OCI-LY1 (cell line): Measurements from ENCODE around the gene PILRB.

Experiments
- H2AFZ ChIP-seq: fragments of 200-600 bp; sonication (generic), shearing (Covaris generic); 2 replicates; pipeline ENCODE4 v1.6.0; 2014; ENCODE audit warnings: antibody characterized with exemption, mild to moderate bottlenecking, low read length
- H3F3A ChIP-seq: fragments of 200-600 bp; sonication (generic), shearing (Covaris generic); 2 replicates; pipeline ENCODE4 v1.6.0; 2014; ENCODE audit warnings: mild to moderate bottlenecking, antibody characterized with exemption, low read length, moderate library complexity; ENCODE audit not compliant: insufficient read depth
- H3K27ac ChIP-seq: fragments of 200-600 bp; sonication (generic); 2 replicates; pipeline ENCODE4 v1.5.1; 2014; ENCODE audit warnings: low read length, mixed run types, mild to moderate bottlenecking, low read depth; ENCODE audit not compliant: poor library complexity, severe bottlenecking
- H3K27me3 ChIP-seq: fragments of 200-600 bp; sonication (generic); 2 replicates; pipeline ENCODE4 v1.6.0; 2014; ENCODE audit warnings: antibody characterized with exemption, mild to moderate bottlenecking, low read length, moderate library complexity; ENCODE audit not compliant: insufficient read depth
- H3K36me3 ChIP-seq: fragments of 200-600 bp; sonication (generic); 2 replicates; pipeline ENCODE4 v1.6.1; 2014; ENCODE audit warnings: mild to moderate bottlenecking, antibody characterized with exemption, low read length, moderate library complexity, mixed read lengths; ENCODE audit not compliant: insufficient read depth
- H3K4me1 ChIP-seq: fragments of 200-600 bp; sonication (generic); 2 replicates; pipeline ENCODE4 v1.5.1; 2014; ENCODE audit warnings: mild to moderate bottlenecking, low read length, moderate library complexity; ENCODE audit not compliant: insufficient read depth, severe bottlenecking
- H3K4me2 ChIP-seq: fragments of 200-600 bp; sonication (generic), shearing (Covaris generic); 2 replicates; pipeline ENCODE4 v1.6.1; 2014; ENCODE audit warnings: low read length
- H3K4me3 ChIP-seq: fragments of 200-600 bp; sonication (generic); 2 replicates; pipeline ENCODE4 v1.5.1; 2014; ENCODE audit warnings: low read length, low read depth, mild to moderate bottlenecking, mixed read lengths; ENCODE audit not compliant: poor library complexity, severe bottlenecking
- H3K79me2 ChIP-seq: fragments of 200-600 bp; shearing (Covaris generic); 2 replicates; pipeline ENCODE4 v1.6.1; 2016; ENCODE audit warnings: mixed run types, low read length, mixed read lengths; ENCODE audit not compliant: insufficient read depth
- H3K9ac ChIP-seq: fragments of 200-600 bp; sonication (generic), shearing (Covaris generic); 2 replicates; pipeline ENCODE4 v1.6.1; 2014; ENCODE audit warnings: mild to moderate bottlenecking, low read length, mixed read lengths
- H3K9me2 ChIP-seq: fragments of 200-600 bp; sonication (generic), shearing (Covaris generic); 2 replicates; pipeline ENCODE4 v1.6.1; 2014; ENCODE audit warnings: low read depth, mild to moderate bottlenecking, low read length, mixed read lengths
- H3K9me3 ChIP-seq: fragments of 200-600 bp; shearing (Covaris generic); 2 replicates; pipeline ENCODE4 v1.6.1; 2014; ENCODE audit warnings: low read length, mixed read lengths
- H4K20me1 ChIP-seq: fragments of 200-600 bp; sonication (generic), shearing (Covaris generic); 2 replicates; pipeline ENCODE4 v1.6.0; 2016; ENCODE audit warnings: mild to moderate bottlenecking, low read length; ENCODE audit not compliant: insufficient read depth
- EZH2 ChIP-seq: fragments of 200-600 bp; sonication (generic), shearing (Covaris generic); IDR thresholded peaks from 2 replicates; pipeline ENCODE4 v1.8.0; 2017; ENCODE audit warnings: borderline replicate concordance, mixed run types, mild to moderate bottlenecking, antibody characterized with exemption, low read length, moderate library complexity, mixed read lengths
- TF ChIP-seq, protein P1 (sequence below): fragments of 200-600 bp; sonication (generic), shearing (Covaris generic); IDR thresholded peaks from 2 replicates; pipeline ENCODE4 v1.5.1; 2017; ENCODE audit warnings: mild to moderate bottlenecking, antibody characterized with exemption, low read length, moderate library complexity, mixed read lengths

Gene PILRB

DNA sequence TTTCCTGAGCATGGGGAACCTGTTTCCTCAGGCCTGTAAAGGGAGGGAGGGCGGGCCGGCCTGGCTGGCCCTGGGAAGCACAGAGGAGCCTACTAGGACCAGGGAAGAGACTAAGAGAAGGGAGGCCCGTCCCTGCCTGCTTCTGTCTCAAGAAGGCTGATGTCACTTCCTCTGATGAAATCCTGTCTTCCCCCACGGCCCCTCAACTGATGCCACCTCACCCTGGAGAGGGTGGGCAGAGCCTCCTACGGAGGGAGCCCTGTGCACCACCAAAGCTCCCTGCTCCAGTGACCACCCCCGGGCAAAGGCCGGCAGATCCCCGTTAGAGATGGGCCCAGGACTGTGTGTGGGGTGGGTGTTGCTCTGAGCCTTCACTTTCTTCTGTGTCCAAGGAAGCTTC lies 14.3 kb downstream of the PILRB start:
- no peak for TF ChIP-seq EZH2
- TF ChIP-seq, protein P1, sequence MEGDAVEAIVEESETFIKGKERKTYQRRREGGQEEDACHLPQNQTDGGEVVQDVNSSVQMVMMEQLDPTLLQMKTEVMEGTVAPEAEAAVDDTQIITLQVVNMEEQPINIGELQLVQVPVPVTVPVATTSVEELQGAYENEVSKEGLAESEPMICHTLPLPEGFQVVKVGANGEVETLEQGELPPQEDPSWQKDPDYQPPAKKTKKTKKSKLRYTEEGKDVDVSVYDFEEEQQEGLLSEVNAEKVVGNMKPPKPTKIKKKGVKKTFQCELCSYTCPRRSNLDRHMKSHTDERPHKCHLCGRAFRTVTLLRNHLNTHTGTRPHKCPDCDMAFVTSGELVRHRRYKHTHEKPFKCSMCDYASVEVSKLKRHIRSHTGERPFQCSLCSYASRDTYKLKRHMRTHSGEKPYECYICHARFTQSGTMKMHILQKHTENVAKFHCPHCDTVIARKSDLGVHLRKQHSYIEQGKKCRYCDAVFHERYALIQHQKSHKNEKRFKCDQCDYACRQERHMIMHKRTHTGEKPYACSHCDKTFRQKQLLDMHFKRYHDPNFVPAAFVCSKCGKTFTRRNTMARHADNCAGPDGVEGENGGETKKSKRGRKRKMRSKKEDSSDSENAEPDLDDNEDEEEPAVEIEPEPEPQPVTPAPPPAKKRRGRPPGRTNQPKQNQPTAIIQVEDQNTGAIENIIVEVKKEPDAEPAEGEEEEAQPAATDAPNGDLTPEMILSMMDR: no peak
- no peaks in the 10 kb centered on the region for H4K20me1 ChIP-seq
- H3K9me3 ChIP-seq: no peaks in the 10 kb centered on the region
- H3K27me3 ChIP-seq: 0 out of 2 replicates have a peak, but pooled peaks cover 9% of the 10 kb centered on the region
- no peaks in the 10 kb centered on the region for H3K79me2 ChIP-seq
- H3K27ac ChIP-seq: no peak overlapping the region
- peaks cover 8% of the 10 kb centered on the region; the same call in 1 of the 2 replicates for H3F3A ChIP-seq
- no peak overlapping the region; the same call in 1 of the 2 replicates for H3K9ac ChIP-seq
- H3K4me3 ChIP-seq: no peak overlapping the region
- no peaks in the 10 kb centered on the region for H3K9me2 ChIP-seq
- no peak overlapping the region for H2AFZ ChIP-seq
- H3K36me3 ChIP-seq: 0 out of 2 replicates have a peak, but pooled peaks cover 3% of the 10 kb centered on the region
- no peak overlapping the region for H3K4me2 ChIP-seq
- H3K4me1 ChIP-seq: peaks cover 37% of the 10 kb centered on the region

DNA sequence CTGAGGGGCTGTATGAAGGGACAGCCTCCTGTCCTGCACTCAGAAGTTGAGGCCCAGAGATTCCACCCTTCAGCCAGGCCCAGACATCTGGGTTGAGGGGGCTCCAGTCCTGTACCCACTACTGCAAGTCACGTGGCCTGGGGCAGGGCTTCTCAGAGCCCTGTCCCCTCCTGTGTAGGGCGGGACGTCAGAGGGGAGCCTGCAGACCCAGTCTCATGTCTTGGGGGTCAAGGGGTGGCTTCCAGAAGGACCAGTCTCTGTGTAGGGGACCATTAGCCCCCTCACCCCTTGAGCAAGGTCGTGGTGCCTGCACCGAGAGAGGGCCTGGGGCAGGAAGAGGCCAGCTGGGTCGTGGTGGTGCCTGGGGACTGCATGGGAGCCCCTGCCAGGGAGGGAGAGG lies 14.8 kb downstream of the PILRB start:
- Histone ChIP-seq H4K20me1 (no peaks in the 10 kb centered on the region), H2AFZ (no peak overlapping the region), H3K79me2 (no peaks in the 10 kb centered on the region), H3K4me3 (no peak overlapping the region), H3K9me3 (no peaks in the 10 kb centered on the region), H3K36me3 (no peaks in the 10 kb centered on the region), H3K9me2 (no peaks in the 10 kb centered on the region), H3K27ac (no peak overlapping the region), H3K9ac (no peak overlapping the region; the same call in 1 of the 2 replicates), H3K27me3 (0 out of 2 replicates have a peak, but pooled peaks cover 9% of the 10 kb centered on the region), H3K4me1 (peaks cover 32% of the 10 kb centered on the region), H3K4me2 (no peak overlapping the region), H3F3A (peaks cover 4% of the 10 kb centered on the region; the same call in 1 of the 2 replicates)
- TF ChIP-seq, protein P1: no peak
- no peak for TF ChIP-seq EZH2

DNA sequence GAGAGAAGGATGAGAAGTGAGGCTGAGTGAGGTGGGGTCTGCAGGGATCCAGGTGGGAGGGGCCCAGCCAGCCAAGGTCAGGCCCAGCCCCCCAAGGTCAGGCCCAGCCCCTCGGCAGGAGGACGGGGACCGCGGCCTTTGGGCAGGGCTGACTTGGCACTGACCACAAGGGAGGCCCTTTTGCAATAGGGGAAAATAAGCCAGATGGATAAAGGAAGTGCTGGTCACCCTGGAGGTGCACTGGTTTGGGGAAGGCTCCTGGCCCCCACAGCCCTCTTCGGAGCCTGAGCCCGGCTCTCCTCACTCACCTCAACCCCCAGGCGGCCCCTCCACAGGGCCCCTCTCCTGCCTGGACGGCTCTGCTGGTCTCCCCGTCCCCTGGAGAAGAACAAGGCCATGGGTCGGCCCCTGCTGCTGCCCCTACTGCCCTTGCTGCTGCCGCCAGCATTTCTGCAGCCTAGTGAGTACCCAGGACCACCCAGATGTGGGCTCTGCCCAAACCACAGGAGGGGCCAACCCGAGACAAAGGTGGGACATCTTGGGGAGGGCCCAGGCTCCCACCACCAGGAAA lies 15.4 kb downstream of the PILRB start, which contains the start of gene PILRA:
Gene PILRA (plus strand): TSS at position 227 of the 571 bp plus-strand sequence. CDS start 170 bp downstream, at position 397.
- no peak within 1 kb of the TSS for H2AFZ ChIP-seq
- peaks cover 26% of the 10 kb centered on the region for H3K4me1 ChIP-seq
- H3K79me2 ChIP-seq: no peaks in the 10 kb centered on the region
- peaks cover 3% of the 10 kb centered on the region; the same call in 1 of the 2 replicates for H3F3A ChIP-seq
- no peak within 1 kb of the TSS for H3K27ac ChIP-seq
- TF ChIP-seq, protein P1: no peak
- TF ChIP-seq EZH2: no peak
- 0 out of 2 replicates have a peak, but pooled peaks cover 9% of the 10 kb centered on the region for H3K27me3 ChIP-seq
- no peak within 1 kb of the TSS for H3K4me3 ChIP-seq
- H3K9me3 ChIP-seq: no peaks in the 10 kb centered on the region
- no peaks in the 10 kb centered on the region for H3K9me2 ChIP-seq
- no peak within 1 kb of the TSS for H3K4me2 ChIP-seq
- H4K20me1 ChIP-seq: no peaks in the 10 kb centered on the region
- no peaks in the 10 kb centered on the region for H3K36me3 ChIP-seq
- H3K9ac ChIP-seq: no peak within 1 kb of the TSS; the same call in 1 of the 2 replicates
